ENCODE measurements around the gene CATSPERZ. TPM values are rescaled to one million over a fixed set of nuclear protein-coding genes. Genes with fewer than 3 reads are reported as not detected.

The CATSPERZ gene
- total and polyA plus RNA-seq, 9 of the 15 experiments (the other 6 are each of a cell fraction or from before 2014, with no cell fraction given): 0.86 to 8.5 (median 3.5) TPM

DNA sequence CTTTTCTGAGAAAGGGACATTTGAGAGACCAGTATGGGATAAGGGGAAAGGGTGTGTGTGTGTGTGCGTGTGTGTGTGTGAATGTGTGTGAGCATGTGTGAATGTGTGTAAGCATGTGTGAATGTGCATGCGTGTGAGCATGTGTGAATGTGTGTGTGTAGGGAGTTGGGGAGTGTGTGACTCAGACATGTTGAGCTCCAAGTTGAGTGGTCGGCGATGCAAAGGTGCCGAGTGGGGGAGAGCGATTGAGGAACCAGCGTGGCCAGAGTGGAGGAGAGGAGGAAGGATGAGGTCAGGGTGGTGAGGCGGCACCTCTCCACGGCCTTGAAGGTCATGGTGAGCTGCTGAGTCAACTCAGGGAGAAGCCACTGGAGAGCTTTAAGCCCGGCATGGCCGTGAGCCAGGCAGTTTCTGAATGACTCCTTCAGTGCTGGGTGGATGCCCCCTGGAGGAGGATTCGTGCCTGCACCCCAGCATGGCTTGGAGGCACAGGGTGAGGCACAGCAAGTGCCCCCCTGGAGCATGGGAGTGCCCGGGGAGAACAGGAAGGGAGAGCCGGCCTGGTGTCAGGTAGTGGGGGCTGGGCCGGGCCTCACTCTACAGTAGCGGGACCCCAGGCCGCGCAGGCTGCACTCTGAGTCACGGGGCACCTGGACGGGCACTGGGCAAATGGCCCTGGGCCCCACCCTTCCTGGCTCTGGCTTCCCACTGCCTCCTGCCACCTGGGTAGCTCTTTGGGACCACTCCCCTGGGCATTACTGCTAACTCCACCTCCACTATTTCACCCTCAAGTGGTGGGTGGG is 31.6 kb downstream of the CATSPERZ start (continued):
- TF ChIP-seq, protein P1, sequence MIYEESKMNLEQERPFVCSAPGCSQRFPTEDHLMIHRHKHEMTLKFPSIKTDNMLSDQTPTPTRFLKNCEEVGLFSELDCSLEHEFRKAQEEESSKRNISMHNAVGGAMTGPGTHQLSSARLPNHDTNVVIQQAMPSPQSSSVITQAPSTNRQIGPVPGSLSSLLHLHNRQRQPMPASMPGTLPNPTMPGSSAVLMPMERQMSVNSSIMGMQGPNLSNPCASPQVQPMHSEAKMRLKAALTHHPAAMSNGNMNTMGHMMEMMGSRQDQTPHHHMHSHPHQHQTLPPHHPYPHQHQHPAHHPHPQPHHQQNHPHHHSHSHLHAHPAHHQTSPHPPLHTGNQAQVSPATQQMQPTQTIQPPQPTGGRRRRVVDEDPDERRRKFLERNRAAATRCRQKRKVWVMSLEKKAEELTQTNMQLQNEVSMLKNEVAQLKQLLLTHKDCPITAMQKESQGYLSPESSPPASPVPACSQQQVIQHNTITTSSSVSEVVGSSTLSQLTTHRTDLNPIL (CRISPR knock-in tag; IDR thresholded peaks at IDR 0.05): no peak
- TF ChIP-seq CREM (IDR thresholded peaks at IDR 0.05; ENCODE audit: low read depth): peak; percentile 69
- TF ChIP-seq ZNF445 (CRISPR knock-in tag; IDR thresholded peaks at IDR 0.05; ENCODE audit: low read depth): no peak
- TF ChIP-seq ESRRA (IDR thresholded peaks at IDR 0.05; ENCODE audit: borderline replicate concordance, low read depth): peak; percentile 94
- TF ChIP-seq ZNF668 (CRISPR knock-in tag; IDR thresholded peaks at IDR 0.05): no peak
- no peak for TF ChIP-seq ZNF583 (CRISPR knock-in tag; IDR thresholded peaks at IDR 0.05)
- no peak for TF ChIP-seq U2AF1 (optimal IDR thresholded peaks at IDR 0.05; ENCODE audit: low read depth, low read length)
- TF ChIP-seq MCM3 (IDR thresholded peaks at IDR 0.05): peak; percentile 82; the same call in 1 of the 2 replicates
- TF ChIP-seq BDP1 (IDR thresholded peaks at IDR 0.05; ENCODE audit: insufficient read depth, insufficient read length): no peak
- no peak for TF ChIP-seq ZBTB7A (IDR thresholded peaks at IDR 0.05; ENCODE audit: borderline replicate concordance, control insufficient read depth, low read depth, low read length)
- TF ChIP-seq RBM25 (IDR thresholded peaks at IDR 0.05; ENCODE audit: low read depth, low read length, severe bottlenecking): no peak
- TF ChIP-seq SRSF3 (IDR thresholded peaks at IDR 0.05; ENCODE audit: insufficient read depth, low read length): no peak
- no peak for TF ChIP-seq ZNF134 (CRISPR knock-in tag; conservative IDR thresholded peaks at IDR 0.05)
- TF ChIP-seq SREBF2 (CRISPR knock-in tag; IDR thresholded peaks at IDR 0.05): no peak
- no peak for TF ChIP-seq ZNF707 (CRISPR knock-in tag; conservative IDR thresholded peaks at IDR 0.05)
- peak; percentile 44 for TF ChIP-seq POLR2B (IDR thresholded peaks at IDR 0.05; ENCODE audit: low read depth, partially characterized antibody)
- TF ChIP-seq L3MBTL2 (IDR thresholded peaks at IDR 0.05): peak; percentile 64; the same call in 1 of the 2 replicates
- no peak for TF ChIP-seq RBM39 (optimal IDR thresholded peaks at IDR 0.05; ENCODE audit: low read depth, low read length)
- no peak for TF ChIP-seq RFX5 (IDR thresholded peaks at IDR 0.05; ENCODE audit: low read depth, low read length)
- TF ChIP-seq PCBP2 (IDR thresholded peaks at IDR 0.05; ENCODE audit: low read depth, low read length, poor library complexity, severe bottlenecking): no peak
- TF ChIP-seq CBFA2T3 (IDR thresholded peaks at IDR 0.05): peak; percentile 54
- TF ChIP-seq CHD4 (IDR thresholded peaks at IDR 0.05; ENCODE audit: insufficient read depth, insufficient replicate concordance, low read depth, low read length, poor library complexity, severe bottlenecking): no peak
- TF ChIP-seq NCOA4 (IDR thresholded peaks at IDR 0.05; ENCODE audit: partially characterized antibody): no peak
- no peak for TF ChIP-seq NFXL1 (CRISPR knock-in tag; IDR thresholded peaks at IDR 0.05)
- TF ChIP-seq CREBBP (IDR thresholded peaks at IDR 0.05; ENCODE audit: low read depth, low read length): no peak
- TF ChIP-seq, protein P2, sequence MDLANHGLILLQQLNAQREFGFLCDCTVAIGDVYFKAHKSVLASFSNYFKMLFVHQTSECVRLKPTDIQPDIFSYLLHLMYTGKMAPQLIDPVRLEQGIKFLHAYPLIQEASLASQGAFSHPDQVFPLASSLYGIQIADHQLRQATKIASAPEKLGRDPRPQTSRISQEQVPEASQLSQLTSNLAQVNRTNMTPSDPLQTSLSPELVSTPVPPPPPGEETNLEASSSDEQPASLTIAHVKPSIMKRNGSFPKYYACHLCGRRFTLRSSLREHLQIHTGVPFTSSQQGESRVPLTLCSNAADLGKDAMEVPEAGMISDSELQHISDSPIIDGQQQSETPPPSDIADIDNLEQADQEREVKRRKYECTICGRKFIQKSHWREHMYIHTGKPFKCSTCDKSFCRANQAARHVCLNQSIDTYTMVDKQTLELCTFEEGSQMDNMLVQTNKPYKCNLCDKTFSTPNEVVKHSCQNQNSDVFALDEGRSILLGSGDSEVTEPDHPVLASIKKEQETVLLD (IDR thresholded peaks at IDR 0.05): peak; percentile 91
- TF ChIP-seq, protein P3, sequence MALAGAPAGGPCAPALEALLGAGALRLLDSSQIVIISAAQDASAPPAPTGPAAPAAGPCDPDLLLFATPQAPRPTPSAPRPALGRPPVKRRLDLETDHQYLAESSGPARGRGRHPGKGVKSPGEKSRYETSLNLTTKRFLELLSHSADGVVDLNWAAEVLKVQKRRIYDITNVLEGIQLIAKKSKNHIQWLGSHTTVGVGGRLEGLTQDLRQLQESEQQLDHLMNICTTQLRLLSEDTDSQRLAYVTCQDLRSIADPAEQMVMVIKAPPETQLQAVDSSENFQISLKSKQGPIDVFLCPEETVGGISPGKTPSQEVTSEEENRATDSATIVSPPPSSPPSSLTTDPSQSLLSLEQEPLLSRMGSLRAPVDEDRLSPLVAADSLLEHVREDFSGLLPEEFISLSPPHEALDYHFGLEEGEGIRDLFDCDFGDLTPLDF (CRISPR knock-in tag; IDR thresholded peaks at IDR 0.05): no peak
